Neural progenitor cell (in vitro differentiated cells): ENCODE data around the gene C1orf210. TPM values are rescaled to one million over a fixed set of nuclear protein-coding genes. Genes with fewer than 3 reads are reported as not detected.

Experiments used
- DNase-seq: peaks from one replicate; pipeline ENCODE4 v3.0.0-alpha.2; 2016; ENCODE audit warnings: low spot score
- H2AFZ ChIP-seq: fragments of 200-600 bp; sonication (generic); replicated peaks from 2 replicates; pipeline ENCODE4 v1.6.1; 2016; ENCODE audit warnings: antibody characterized with exemption
- H3F3A ChIP-seq: fragments of 200-600 bp; sonication (generic); 2 replicates; pipeline ENCODE4 v1.6.1; 2016; ENCODE audit warnings: antibody characterized with exemption, low read depth
- H3K27ac ChIP-seq: fragments of 200-600 bp; sonication (generic); 2 replicates; pipeline ENCODE4 v1.5.1; 2016; ENCODE audit warnings: mild to moderate bottlenecking
- H3K27me3 ChIP-seq: fragments of 200-600 bp; sonication (generic); 2 replicates; pipeline ENCODE4 v1.6.1; 2016; ENCODE audit warnings: mild to moderate bottlenecking, moderate library complexity
- H3K36me3 ChIP-seq: fragments of 200-600 bp; sonication (generic); 2 replicates; pipeline ENCODE4 v1.5.1; 2016
- H3K4me1 ChIP-seq: fragments of 200-600 bp; sonication (generic); 2 replicates; pipeline ENCODE4 v1.6.1; 2016; ENCODE audit warnings: mixed run types
- H3K4me2 ChIP-seq: fragments of 200-600 bp; sonication (generic); 2 replicates; pipeline ENCODE4 v1.6.1; 2016
- H3K4me3 ChIP-seq: fragments of 200-600 bp; sonication (generic); 2 replicates; pipeline ENCODE4 v1.5.1; 2016
- H3K79me2 ChIP-seq: fragments of 200-600 bp; sonication (generic); 2 replicates; pipeline ENCODE4 v1.6.1; 2016; ENCODE audit warnings: low read depth
- H3K9ac ChIP-seq: fragments of 200-600 bp; sonication (generic); 2 replicates; pipeline ENCODE4 v1.6.1; 2016
- H3K9me3 ChIP-seq: fragments of 200-600 bp; sonication (generic); 2 replicates; pipeline ENCODE4 v1.5.1; 2016; ENCODE audit warnings: low read depth
- H4K20me1 ChIP-seq: fragments of 200-600 bp; sonication (generic); 2 replicates; pipeline ENCODE4 v1.6.1; 2016; ENCODE audit warnings: low read depth
- H3K27ac Mint-ChIP-seq: 3 replicates; pipeline ENCODE4 v1.8.0; 2021; ENCODE audit warnings: mixed read lengths
- H3K27me3 Mint-ChIP-seq: 2 replicates; pipeline ENCODE4 v1.8.0; 2022; ENCODE audit warnings: low read depth, mild to moderate bottlenecking, inconsistent platforms, moderate library complexity, mixed read lengths; ENCODE audit not compliant: insufficient read depth
- H3K36me3 Mint-ChIP-seq: 3 replicates; pipeline ENCODE4 v1.8.0; 2021; ENCODE audit warnings: mixed read lengths
- H3K4me1 Mint-ChIP-seq: 3 replicates; pipeline ENCODE4 v1.8.0; 2021; ENCODE audit warnings: mixed read lengths
- H3K4me3 Mint-ChIP-seq: 3 replicates; pipeline ENCODE4 v1.8.0; 2021; ENCODE audit warnings: mild to moderate bottlenecking, moderate library complexity, mixed read lengths
- H3K9me3 Mint-ChIP-seq: 3 replicates; pipeline ENCODE4 v1.8.0; 2020; ENCODE audit warnings: mixed read lengths
- EZH2 ChIP-seq: fragments of 200-600 bp; sonication (generic); IDR thresholded peaks from 2 replicates; pipeline ENCODE4 v1.6.1; 2017; ENCODE audit warnings: antibody characterized with exemption, mild to moderate bottlenecking, moderate library complexity
- EZH2phosphoT487 ChIP-seq: fragments of 200-600 bp; sonication (generic); IDR thresholded peaks from 2 replicates; pipeline ENCODE4 v1.6.1; 2017; ENCODE audit warnings: antibody characterized with exemption
- total RNA-seq: library from RNA; depleted of rRNA; stranded (reverse); fragments of >200 nt; gene quantifications from 2 replicates; pipeline ENCODE4 v1.2.3, GENCODE V29; 2015; ENCODE audit warnings: low replicate concordance
- TF ChIP-seq, protein P1 (sequence below): fragments of 200-600 bp; sonication (generic); IDR thresholded peaks from 2 replicates; pipeline ENCODE4 v1.5.1; 2017; ENCODE audit warnings: antibody characterized with exemption, mild to moderate bottlenecking

C1orf210 gene
- total RNA-seq, 1 donor from 2014 or later: not detected

DNA sequence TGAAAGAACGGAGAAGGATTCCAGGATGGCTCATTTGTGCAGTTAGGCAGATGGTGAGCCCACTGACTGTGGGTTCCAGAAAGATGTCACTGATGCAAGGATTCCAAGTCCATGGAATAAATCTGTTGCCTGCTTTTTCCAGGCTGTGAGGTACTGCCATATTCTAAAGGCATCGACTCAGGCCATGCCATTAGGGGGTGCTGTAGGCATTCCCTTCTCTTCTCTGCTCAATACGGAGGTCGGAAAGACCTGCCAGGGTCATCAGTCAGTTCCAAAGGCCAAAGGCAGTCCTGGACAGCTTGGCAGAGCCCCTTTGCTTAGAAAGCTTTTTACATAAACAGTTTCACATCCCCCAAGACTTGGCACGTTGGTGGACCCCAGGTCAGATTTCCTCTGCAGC is 47.3 kb downstream of the C1orf210 start:
- no peaks in the 10 kb centered on the region for H3K4me1 ChIP-seq
- Mint-ChIP-seq H3K4me3 (no peak overlapping the region), H3K36me3 (no peaks in the 10 kb centered on the region), H3K4me1 (no peaks in the 10 kb centered on the region), H3K9me3 (peaks cover 3% of the 10 kb centered on the region), H3K27me3 (peaks cover 6% of the 10 kb centered on the region), H3K27ac (no peak overlapping the region)
- H4K20me1 ChIP-seq: no peaks in the 10 kb centered on the region
- no peak overlapping the region for H3K9ac ChIP-seq
- no peaks in the 10 kb centered on the region for H3K27me3 ChIP-seq
- DNase-seq: peak; percentile 88
- no peaks in the 10 kb centered on the region for H3K79me2 ChIP-seq
- H3K4me2 ChIP-seq: no peak overlapping the region
- H3K36me3 ChIP-seq: no peaks in the 10 kb centered on the region
- H3K27ac ChIP-seq: no peak overlapping the region
- H3K4me3 ChIP-seq: no peak overlapping the region
- H3K9me3 ChIP-seq: no peaks in the 10 kb centered on the region
- H2AFZ ChIP-seq: no peak overlapping the region
- H3F3A ChIP-seq: no peaks in the 10 kb centered on the region
- no peak for TF ChIP-seq EZH2
- TF ChIP-seq, protein P1, sequence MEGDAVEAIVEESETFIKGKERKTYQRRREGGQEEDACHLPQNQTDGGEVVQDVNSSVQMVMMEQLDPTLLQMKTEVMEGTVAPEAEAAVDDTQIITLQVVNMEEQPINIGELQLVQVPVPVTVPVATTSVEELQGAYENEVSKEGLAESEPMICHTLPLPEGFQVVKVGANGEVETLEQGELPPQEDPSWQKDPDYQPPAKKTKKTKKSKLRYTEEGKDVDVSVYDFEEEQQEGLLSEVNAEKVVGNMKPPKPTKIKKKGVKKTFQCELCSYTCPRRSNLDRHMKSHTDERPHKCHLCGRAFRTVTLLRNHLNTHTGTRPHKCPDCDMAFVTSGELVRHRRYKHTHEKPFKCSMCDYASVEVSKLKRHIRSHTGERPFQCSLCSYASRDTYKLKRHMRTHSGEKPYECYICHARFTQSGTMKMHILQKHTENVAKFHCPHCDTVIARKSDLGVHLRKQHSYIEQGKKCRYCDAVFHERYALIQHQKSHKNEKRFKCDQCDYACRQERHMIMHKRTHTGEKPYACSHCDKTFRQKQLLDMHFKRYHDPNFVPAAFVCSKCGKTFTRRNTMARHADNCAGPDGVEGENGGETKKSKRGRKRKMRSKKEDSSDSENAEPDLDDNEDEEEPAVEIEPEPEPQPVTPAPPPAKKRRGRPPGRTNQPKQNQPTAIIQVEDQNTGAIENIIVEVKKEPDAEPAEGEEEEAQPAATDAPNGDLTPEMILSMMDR: peak; percentile 88

DNA sequence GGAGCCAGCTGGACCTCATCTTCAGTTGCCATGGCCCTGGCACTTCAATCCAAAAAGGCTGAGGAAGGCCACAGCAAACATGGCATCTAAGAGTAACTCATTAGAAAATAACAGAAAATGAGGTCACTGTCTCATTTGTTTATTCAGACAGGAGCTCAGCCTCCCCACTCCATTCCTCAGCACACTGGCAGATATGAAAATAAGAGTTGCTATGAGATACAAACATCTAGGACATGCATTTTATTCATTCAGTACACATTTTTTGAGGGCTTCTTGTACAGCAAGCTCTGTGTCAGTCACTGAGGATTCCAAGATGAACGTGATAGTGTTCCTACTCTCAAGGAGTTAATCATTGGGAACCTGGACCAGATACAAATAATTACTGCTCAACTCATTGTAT is 48.3 kb downstream of the C1orf210 start:
- no peaks in the 10 kb centered on the region for H3K36me3 ChIP-seq
- H4K20me1 ChIP-seq: no peaks in the 10 kb centered on the region
- no peak overlapping the region for H3K4me2 ChIP-seq
- no peaks in the 10 kb centered on the region for H3K79me2 ChIP-seq
- Mint-ChIP-seq H3K27ac (no peak overlapping the region), H3K4me3 (no peak overlapping the region), H3K27me3 (peaks cover 6% of the 10 kb centered on the region), H3K9me3 (peaks cover 3% of the 10 kb centered on the region), H3K4me1 (no peaks in the 10 kb centered on the region), H3K36me3 (no peaks in the 10 kb centered on the region)
- no peak overlapping the region for H3K27ac ChIP-seq
- H3K4me1 ChIP-seq: no peaks in the 10 kb centered on the region
- DNase-seq: no peak
- no peak overlapping the region for H3K4me3 ChIP-seq
- H2AFZ ChIP-seq: no peak overlapping the region
- TF ChIP-seq EZH2 (no peak), EZH2phosphoT487 (no peak)
- TF ChIP-seq, protein P1: no peak
- no peaks in the 10 kb centered on the region for H3K9me3 ChIP-seq
- H3F3A ChIP-seq: no peaks in the 10 kb centered on the region
- no peaks in the 10 kb centered on the region for H3K27me3 ChIP-seq
- no peak overlapping the region for H3K9ac ChIP-seq

DNA sequence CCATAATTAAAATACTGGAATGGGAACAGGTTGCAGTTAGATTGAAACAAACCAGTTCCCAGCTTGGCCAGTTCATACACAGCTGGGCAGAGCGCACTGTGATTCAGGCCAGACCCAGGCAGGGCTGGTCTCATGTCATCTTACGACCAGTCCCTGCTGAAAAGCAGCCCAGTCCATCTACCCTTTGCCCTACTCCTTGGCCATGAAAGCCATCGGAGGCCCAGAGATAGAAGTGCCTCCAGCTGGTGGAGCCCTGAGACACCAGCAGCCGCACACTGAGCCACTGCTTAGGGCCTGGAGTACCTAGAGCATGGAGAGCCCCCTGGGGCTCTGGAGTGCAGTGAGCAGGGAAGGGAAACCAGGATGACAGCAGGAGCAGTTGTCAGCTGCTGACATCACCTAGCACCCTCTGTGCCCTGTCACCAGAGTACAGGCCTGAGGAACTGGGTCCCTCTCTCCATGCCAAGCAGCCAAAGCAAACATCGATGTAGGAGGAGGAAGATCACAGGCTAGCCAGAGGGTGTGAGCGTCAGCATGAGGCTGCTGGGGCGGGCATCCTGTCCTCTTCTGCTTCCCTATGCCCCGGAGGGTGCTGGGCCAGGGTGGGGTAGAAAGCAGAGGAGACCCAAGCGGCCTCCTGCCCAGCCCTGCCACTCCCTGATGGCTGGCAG is 49.8 kb downstream of the C1orf210 start:
- TF ChIP-seq EZH2phosphoT487 (no peak), EZH2 (no peak)
- TF ChIP-seq, protein P1: no peak

More for the DNA sequence above, 49.8 kb downstream of the C1orf210 start:
- Mint-ChIP-seq H3K4me3 (no peak overlapping the region), H3K4me1 (peaks cover 4% of the 10 kb centered on the region), H3K27me3 (peaks cover 9% of the 10 kb centered on the region), H3K27ac (no peak overlapping the region), H3K36me3 (no peaks in the 10 kb centered on the region), H3K9me3 (peaks cover 3% of the 10 kb centered on the region)
- Histone ChIP-seq H3K27ac (no peak overlapping the region), H3K79me2 (no peaks in the 10 kb centered on the region), H3K9ac (no peak overlapping the region), H3K9me3 (no peaks in the 10 kb centered on the region), H3K36me3 (no peaks in the 10 kb centered on the region), H3K4me1 (peaks cover 3% of the 10 kb centered on the region), H3F3A (peaks cover 5% of the 10 kb centered on the region), H4K20me1 (no peaks in the 10 kb centered on the region), H3K4me3 (no peak overlapping the region), H3K4me2 (no peak overlapping the region), H3K27me3 (no peaks in the 10 kb centered on the region), H2AFZ (no peak overlapping the region)
- DNase-seq: no peak
